IPS-18a (cell line): ENCODE data around the gene SUN2.

Experiments used
- H3K27ac ChIP-seq: one replicate; pipeline ENCODE4 v1.5.1; 2013; ENCODE audit warnings: low read length
- H3K27me3 ChIP-seq: one replicate; pipeline ENCODE4 v1.6.1; 2013; ENCODE audit warnings: mild to moderate bottlenecking, low read length; ENCODE audit not compliant: control insufficient read depth, insufficient read depth
- H3K36me3 ChIP-seq: one replicate; pipeline ENCODE4 v1.6.1; 2013; ENCODE audit warnings: low read depth, low read length; ENCODE audit not compliant: control insufficient read depth
- H3K4me1 ChIP-seq: one replicate; pipeline ENCODE4 v1.6.1; 2013; ENCODE audit warnings: low read depth, low read length; ENCODE audit not compliant: control insufficient read depth
- H3K4me3 ChIP-seq: one replicate; pipeline ENCODE4 v1.5.1; 2013; ENCODE audit warnings: low read length
- H3K9ac ChIP-seq: one replicate; pipeline ENCODE4 v1.6.1; 2013; ENCODE audit warnings: mild to moderate bottlenecking, low read length, moderate library complexity
- H3K9me3 ChIP-seq: one replicate; pipeline ENCODE4 v1.6.1; 2013; ENCODE audit warnings: low read depth, low read length; ENCODE audit not compliant: control insufficient read depth

The SUN2 gene

DNA sequence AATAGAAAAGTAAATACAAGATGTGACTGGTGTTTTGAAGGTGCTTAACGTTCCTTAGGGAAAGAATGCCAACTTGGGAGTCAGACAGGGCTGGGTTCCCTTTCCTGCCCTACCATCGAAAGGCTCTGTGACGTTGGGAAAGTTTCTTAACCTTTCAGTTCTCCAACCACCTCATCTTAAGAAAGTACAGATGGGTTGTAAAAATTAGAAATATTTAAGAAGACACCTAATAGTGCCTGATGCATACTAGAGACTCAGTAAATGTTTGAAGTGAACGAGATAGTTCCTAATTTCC, 49.0 kb downstream of the SUN2 start:
- no peaks in the 10 kb centered on the region for H3K9me3 ChIP-seq
- H3K4me1 ChIP-seq, result peaks cover 29% of the 10 kb centered on the region
- H3K27me3 ChIP-seq, result no peaks in the 10 kb centered on the region
- H3K36me3 ChIP-seq, result peaks cover 6% of the 10 kb centered on the region
- no peak overlapping the region for H3K27ac ChIP-seq
- peak overlapping the region; percentile 95 for H3K4me3 ChIP-seq
- peak overlapping the region; percentile 82 for H3K9ac ChIP-seq

- no peaks in the 10 kb centered on the region for H3K27me3 ChIP-seq
- H3K36me3 ChIP-seq, result peaks cover 6% of the 10 kb centered on the region
- H3K9me3 ChIP-seq, result no peaks in the 10 kb centered on the region
- H3K4me1 ChIP-seq, result peaks cover 29% of the 10 kb centered on the region
- H3K27ac ChIP-seq, result no peak overlapping the region
- peak overlapping the region; percentile 95 for H3K4me3 ChIP-seq
- peak overlapping the region; percentile 82 for H3K9ac ChIP-seq
These were observed 49.5 kb downstream of the SUN2 start for GRCh38 chr22:38706101-38706900.

GRCh38 chr22:38705235-38706100, 50.3 kb downstream of the SUN2 start, which contains the start of gene GTPBP1:
GTPBP1 (plus strand) TSS chr22:38705944; CDS start chr22:38705956, 12 bp downstream.
- H3K4me1 ChIP-seq, result peaks cover 29% of the 10 kb centered on the region
- peaks cover 6% of the 10 kb centered on the region for H3K36me3 ChIP-seq

GRCh38 chr22:38704654-38705234, 51.1 kb downstream of the SUN2 start:
- Histone ChIP-seq H3K36me3 (peaks cover 4% of the 10 kb centered on the region), H3K27ac (peak overlapping the region; percentile 86), H3K9me3 (no peaks in the 10 kb centered on the region), H3K9ac (peak overlapping the region; percentile 66), H3K4me1 (peaks cover 31% of the 10 kb centered on the region), H3K4me3 (peak overlapping the region; percentile 54), H3K27me3 (no peaks in the 10 kb centered on the region)

More at GRCh38 chr22:38705235-38706100, 50.3 kb downstream of the SUN2 start, which contains the start of gene GTPBP1:
- Histone ChIP-seq H3K9me3 (no peaks in the 10 kb centered on the region), H3K27me3 (no peaks in the 10 kb centered on the region), H3K27ac (peak within 1 kb of the TSS; percentile 86), H3K9ac (peak within 1 kb of the TSS; percentile 82), H3K4me3 (peak within 1 kb of the TSS; percentile 95)

- H3K36me3 ChIP-seq, result no peaks in the 10 kb centered on the region
- H3K27me3 ChIP-seq, result no peaks in the 10 kb centered on the region
- peaks cover 27% of the 10 kb centered on the region for H3K4me1 ChIP-seq
- peak within 1 kb of the TSS; percentile 59 for H3K4me3 ChIP-seq
- peak within 1 kb of the TSS; percentile 77 for H3K9ac ChIP-seq
- H3K27ac ChIP-seq, result no peak within 1 kb of the TSS
- no peaks in the 10 kb centered on the region for H3K9me3 ChIP-seq
These were observed 54.8 kb downstream of the SUN2 start, which contains the start of gene JOSD1 for GRCh38 chr22:38700789-38701628. JOSD1 (minus strand) TSS chr22:38700943; CDS start chr22:38699987, 956 bp downstream.

- Histone ChIP-seq H3K4me3 (peak overlapping the region; percentile 59), H3K4me1 (peaks cover 27% of the 10 kb centered on the region), H3K9ac (peak overlapping the region; percentile 74), H3K27ac (no peak overlapping the region), H3K27me3 (no peaks in the 10 kb centered on the region), H3K36me3 (no peaks in the 10 kb centered on the region), H3K9me3 (no peaks in the 10 kb centered on the region)
These were observed 55.5 kb downstream of the SUN2 start for GRCh38 chr22:38700270-38700788.

DNA sequence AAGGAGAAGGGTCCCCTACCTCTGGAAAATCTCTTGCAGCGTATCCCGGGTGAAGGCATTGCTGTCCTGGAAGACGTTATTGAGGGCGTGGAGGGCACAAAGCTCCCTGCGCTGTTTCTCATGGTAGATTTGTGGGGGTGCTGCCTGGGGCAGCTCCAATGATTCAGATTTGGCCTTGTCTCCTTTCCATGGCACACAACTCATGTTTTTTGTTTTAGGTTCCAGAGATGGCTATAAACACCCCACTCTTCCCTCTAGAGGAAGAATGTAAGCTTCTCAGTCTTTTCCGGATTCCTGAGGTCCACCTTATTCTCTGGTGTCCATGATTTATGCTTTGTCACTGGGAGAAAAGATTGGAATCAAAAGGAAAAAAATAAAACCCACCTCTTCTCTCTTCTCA, 56.0 kb downstream of the SUN2 start:
- H3K27ac ChIP-seq, result no peak overlapping the region
- H3K9ac ChIP-seq, result peak overlapping the region; percentile 74
- no peaks in the 10 kb centered on the region for H3K27me3 ChIP-seq
- H3K4me1 ChIP-seq, result peaks cover 22% of the 10 kb centered on the region
- no peaks in the 10 kb centered on the region for H3K9me3 ChIP-seq
- H3K36me3 ChIP-seq, result no peaks in the 10 kb centered on the region
- peak overlapping the region; percentile 59 for H3K4me3 ChIP-seq

DNA sequence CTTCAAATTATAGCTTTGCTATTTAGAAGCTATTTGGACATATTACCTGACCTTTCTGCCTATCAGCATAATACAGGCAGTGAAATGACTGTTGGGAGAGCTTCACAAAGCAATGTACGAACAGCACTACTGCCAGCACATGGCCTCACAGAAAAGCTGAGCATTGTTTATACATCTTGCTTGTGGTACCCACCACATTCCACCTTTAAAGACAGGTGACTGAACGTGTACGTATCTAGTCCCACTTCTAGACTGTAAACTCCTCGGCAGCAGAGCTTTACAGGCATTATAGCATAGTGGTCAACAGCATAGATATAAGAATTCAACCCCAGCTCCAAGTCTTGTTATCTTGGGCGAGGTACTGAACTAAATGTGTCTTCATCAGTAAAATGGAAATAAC, 56.7 kb downstream of the SUN2 start:
- Histone ChIP-seq H3K36me3 (no peaks in the 10 kb centered on the region), H3K27ac (no peak overlapping the region), H3K27me3 (no peaks in the 10 kb centered on the region), H3K9ac (no peak overlapping the region), H3K9me3 (no peaks in the 10 kb centered on the region), H3K4me1 (peaks cover 19% of the 10 kb centered on the region), H3K4me3 (peak overlapping the region; percentile 59)

GRCh38 chr22:38698407-38699094, 57.2 kb downstream of the SUN2 start:
- Histone ChIP-seq H3K9ac (no peak overlapping the region), H3K36me3 (no peaks in the 10 kb centered on the region), H3K27ac (no peak overlapping the region), H3K27me3 (no peaks in the 10 kb centered on the region), H3K4me3 (no peak overlapping the region), H3K9me3 (no peaks in the 10 kb centered on the region), H3K4me1 (peaks cover 19% of the 10 kb centered on the region)

DNA sequence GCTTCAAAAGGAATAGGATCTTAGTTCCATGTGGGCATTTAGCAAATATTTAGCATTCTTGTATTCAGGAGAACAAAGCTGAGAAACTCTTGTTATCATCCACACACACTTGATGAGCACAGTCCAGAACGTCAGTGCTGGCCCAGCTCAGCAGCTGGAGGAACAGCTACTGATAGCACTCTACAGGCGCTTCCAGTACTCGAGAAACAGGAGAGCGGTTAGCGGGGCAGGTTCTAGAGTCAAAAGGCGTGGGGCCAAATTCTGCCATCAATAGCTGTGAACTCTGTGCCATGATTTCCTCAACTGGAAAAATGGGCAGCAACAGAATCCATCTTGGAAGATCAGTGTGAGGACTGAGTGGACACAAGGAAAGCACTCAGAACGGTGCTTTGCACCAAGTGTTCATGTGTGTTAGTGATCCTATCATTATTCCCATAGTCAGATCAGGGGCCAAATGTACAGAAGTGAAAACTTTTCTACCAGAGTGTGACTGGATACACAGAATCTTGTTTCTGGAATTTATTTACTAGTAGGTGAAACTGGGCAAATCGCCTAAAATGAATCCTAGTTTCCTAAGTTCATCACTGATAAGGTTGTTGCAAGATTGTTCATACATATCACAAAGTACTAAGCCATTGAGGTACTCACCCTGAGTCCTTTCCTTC, 58.2 kb downstream of the SUN2 start:
- H3K27ac ChIP-seq, result no peak overlapping the region

More for the DNA sequence above, 58.2 kb downstream of the SUN2 start:
- peaks cover 13% of the 10 kb centered on the region for H3K4me1 ChIP-seq
- no peaks in the 10 kb centered on the region for H3K36me3 ChIP-seq
- H3K9me3 ChIP-seq, result no peaks in the 10 kb centered on the region
- H3K9ac ChIP-seq, result no peak overlapping the region
- no peak overlapping the region for H3K4me3 ChIP-seq
- H3K27me3 ChIP-seq, result no peaks in the 10 kb centered on the region
